Retina (tissue), 1 donor: ENCODE data around the gene TMEM98.
"Not testable (repeated sequence)": the region's sequence is repeated elsewhere in the genome, so short reads cannot be mapped to it uniquely, and the experiment has no call there.

Experiments used
- DNase-seq: peaks from one replicate; pipeline ENCODE4 v3.0.0-alpha.2; 2016

The TMEM98 gene

GRCh38 chr17:32943647-32944191 is 15.8 kb downstream of the TMEM98 start:
- peak; percentile 43 for DNase-seq

- DNase-seq: no peak
Observed at GRCh38 chr17:32944248-32945020, 16.5 kb downstream of the TMEM98 start.

GRCh38 chr17:32946375-32947135 is 18.6 kb downstream of the TMEM98 start:
- DNase-seq: no peak

GRCh38 chr17:32947736-32948135 is 19.8 kb downstream of the TMEM98 start:
- DNase-seq: no peak

GRCh38 chr17:32949181-32949580 is 21.2 kb downstream of the TMEM98 start:
- DNase-seq: peak; percentile 55

- not testable (repeated sequence) for DNase-seq
Observed at GRCh38 chr17:32952491-32952890, 24.5 kb downstream of the TMEM98 start.

GRCh38 chr17:32953045-32953444 is 25.1 kb downstream of the TMEM98 start:
- no peak for DNase-seq

GRCh38 chr17:32953857-32954256 is 25.9 kb downstream of the TMEM98 start:
- DNase-seq: no peak

- no peak for DNase-seq
Observed at GRCh38 chr17:32954477-32954876, 26.5 kb downstream of the TMEM98 start.

GRCh38 chr17:32955155-32955554 is 27.2 kb downstream of the TMEM98 start:
- no peak for DNase-seq

- no peak for DNase-seq
Observed at GRCh38 chr17:32956240-32956970, 28.5 kb downstream of the TMEM98 start.

GRCh38 chr17:32958418-32958817 is 30.5 kb downstream of the TMEM98 start:
- no peak for DNase-seq

GRCh38 chr17:32960815-32961214 is 32.9 kb downstream of the TMEM98 start:
- DNase-seq: no peak

- no peak for DNase-seq
Observed at GRCh38 chr17:32962320-32962711, 34.4 kb downstream of the TMEM98 start.

- DNase-seq: no peak
Observed at GRCh38 chr17:32964541-32964940, 36.6 kb downstream of the TMEM98 start.

GRCh38 chr17:32969231-32969630 is 41.3 kb downstream of the TMEM98 start:
- DNase-seq: not testable (repeated sequence)

GRCh38 chr17:32970281-32970680 is 42.3 kb downstream of the TMEM98 start:
- DNase-seq: no peak

GRCh38 chr17:32971171-32971570 is 43.2 kb downstream of the TMEM98 start:
- no peak for DNase-seq

GRCh38 chr17:32976131-32976530 is 48.2 kb downstream of the TMEM98 start:
- DNase-seq: no peak

GRCh38 chr17:32976605-32977004 is 48.7 kb downstream of the TMEM98 start:
- DNase-seq: no peak

GRCh38 chr17:32980230-32980629 is 52.3 kb downstream of the TMEM98 start:
- no peak for DNase-seq

- DNase-seq: not testable (repeated sequence)
Observed at GRCh38 chr17:32981611-32982010, 53.7 kb downstream of the TMEM98 start.

GRCh38 chr17:32985050-32985756 is 57.2 kb downstream of the TMEM98 start:
- DNase-seq: no peak
